ENCODE results near the gene ADIPOQ.

Gene ADIPOQ

DNA sequence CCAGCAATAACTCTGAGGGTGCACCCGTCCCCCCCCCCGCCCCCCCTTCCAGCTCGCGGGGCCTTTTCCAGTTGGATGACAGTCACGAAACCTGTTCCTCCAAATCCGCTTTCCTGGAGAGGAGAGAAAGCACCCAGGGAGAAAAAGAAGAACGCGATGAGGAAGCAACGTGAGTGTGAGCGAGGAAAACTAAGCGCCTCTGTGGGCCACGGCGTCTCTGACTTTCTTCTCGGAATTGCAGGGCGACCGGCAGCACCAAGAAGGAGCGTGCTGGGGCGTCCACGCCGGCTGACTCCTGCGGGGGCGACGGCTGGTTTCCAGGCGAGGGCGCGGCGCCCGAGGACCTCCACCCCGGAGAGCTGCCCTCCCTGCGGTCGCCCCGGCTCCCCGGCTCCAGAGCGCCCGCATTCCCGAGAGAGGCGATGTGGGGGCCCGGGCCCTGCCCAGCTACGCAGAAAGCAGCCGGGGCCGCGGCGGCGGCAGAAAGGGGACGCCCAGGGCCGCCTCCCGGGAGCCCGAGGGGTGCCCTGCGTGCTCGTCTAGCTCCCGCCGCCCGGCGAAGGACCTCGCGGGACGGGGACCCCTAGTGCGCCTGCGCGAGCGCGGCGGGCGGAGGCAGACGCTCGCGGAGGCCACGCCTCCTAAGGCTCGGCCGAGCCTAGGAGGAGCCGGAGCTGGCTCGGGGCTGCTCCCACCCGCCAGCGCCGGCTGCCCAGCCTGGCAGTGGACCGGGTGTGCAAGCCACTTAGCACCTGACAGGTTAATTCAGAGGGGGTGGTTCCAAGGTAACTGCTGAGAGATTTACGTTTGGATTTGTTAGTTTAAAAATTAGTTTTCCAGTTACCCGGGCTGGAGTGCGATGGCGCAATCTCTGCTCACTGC lies 15.3 kb upstream of the ADIPOQ start:
- H3K36me3 ChIP-seq (ENCODE audit: control insufficient read depth, insufficient read depth, low read length), result no peaks in the 10 kb centered on the region
- peak; percentile 87 for DNase-seq
- H2BK5ac ChIP-seq (ENCODE audit: low read length), result no peak overlapping the region
- H3K4me3 ChIP-seq (ENCODE audit: low read length), result peak overlapping the region; percentile 13
- peaks cover 4% of the 10 kb centered on the region for H3K4me1 ChIP-seq (ENCODE audit: control insufficient read depth, low read depth, low read length)
- no peak overlapping the region for H2BK120ac ChIP-seq (ENCODE audit: low read depth, low read length)
- no peak overlapping the region for H3K23ac ChIP-seq (ENCODE audit: low read length)
- peak overlapping the region; percentile 87 for H3K4ac ChIP-seq (ENCODE audit: low read depth, low read length)
- H4K8ac ChIP-seq (ENCODE audit: low read depth, low read length), result no peak overlapping the region
- H3K4me2 ChIP-seq (ENCODE audit: low read length), result peak overlapping the region; percentile 48
- H3K79me2 ChIP-seq (ENCODE audit: control insufficient read depth, insufficient read depth, low read length), result no peaks in the 10 kb centered on the region
- H3K27me3 ChIP-seq (ENCODE audit: insufficient read depth, low read length, poor library complexity), result no peaks in the 10 kb centered on the region
- no peak overlapping the region for H2AK5ac ChIP-seq (ENCODE audit: low read length)
- WGBS (ENCODE audit: extremely low coverage, insufficient coverage, low lambda C conversion rate), result no CpG with 5 or more reads among the region's 80 CpGs
- no peak overlapping the region for H2BK15ac ChIP-seq (replicated peaks; ENCODE audit: low read depth)
- H4K5ac ChIP-seq (ENCODE audit: low read length), result no peak overlapping the region
- peak overlapping the region; percentile 76 for H3K56ac ChIP-seq (ENCODE audit: low read length)
- H3K9ac ChIP-seq (ENCODE audit: low read length), result peak overlapping the region; percentile 72
- H3K79me1 ChIP-seq (ENCODE audit: low read length), result no peaks in the 10 kb centered on the region
- H3K18ac ChIP-seq (ENCODE audit: low read length), result peak overlapping the region; percentile 94
- no peak overlapping the region for H3K27ac ChIP-seq (ENCODE audit: low read depth, low read length)

- H2AK5ac ChIP-seq (ENCODE audit: low read length), result no peak overlapping the region
- H4K5ac ChIP-seq (ENCODE audit: low read length), result no peak overlapping the region
- DNase-seq, result no peak
- H3K79me1 ChIP-seq (ENCODE audit: low read length), result no peaks in the 10 kb centered on the region
- H3K27me3 ChIP-seq (ENCODE audit: insufficient read depth, low read length, poor library complexity), result no peaks in the 10 kb centered on the region
- H3K23ac ChIP-seq (ENCODE audit: low read length), result no peak overlapping the region
- H3K56ac ChIP-seq (ENCODE audit: low read length), result no peak overlapping the region
- no peak overlapping the region for H2BK120ac ChIP-seq (ENCODE audit: low read depth, low read length)
- H3K4ac ChIP-seq (ENCODE audit: low read depth, low read length), result no peak overlapping the region
- no peak overlapping the region for H4K8ac ChIP-seq (ENCODE audit: low read depth, low read length)
- WGBS (ENCODE audit: extremely low coverage, insufficient coverage, low lambda C conversion rate), result no CpG with 5 or more reads among the region's 5 CpGs
- no peaks in the 10 kb centered on the region for H3K79me2 ChIP-seq (ENCODE audit: control insufficient read depth, insufficient read depth, low read length)
- no peak overlapping the region for H3K18ac ChIP-seq (ENCODE audit: low read length)
- peaks cover 4% of the 10 kb centered on the region for H3K4me1 ChIP-seq (ENCODE audit: control insufficient read depth, low read depth, low read length)
- no peak overlapping the region for H3K4me3 ChIP-seq (ENCODE audit: low read length)
- H3K36me3 ChIP-seq (ENCODE audit: control insufficient read depth, insufficient read depth, low read length), result no peaks in the 10 kb centered on the region
- no peak overlapping the region for H3K4me2 ChIP-seq (ENCODE audit: low read length)
- no peak overlapping the region for H3K9ac ChIP-seq (ENCODE audit: low read length)
- no peak overlapping the region for H2BK5ac ChIP-seq (ENCODE audit: low read length)
- H3K27ac ChIP-seq (ENCODE audit: low read depth, low read length), result no peak overlapping the region
- no peak overlapping the region for H2BK15ac ChIP-seq (replicated peaks; ENCODE audit: low read depth)
Measured at GRCh38 chr3:186828340-186828739, 14.2 kb upstream of the ADIPOQ start.

- H3K79me2 ChIP-seq (ENCODE audit: control insufficient read depth, insufficient read depth, low read length), result no peaks in the 10 kb centered on the region
- no peak overlapping the region for H4K8ac ChIP-seq (ENCODE audit: low read depth, low read length)
- H3K4me1 ChIP-seq (ENCODE audit: control insufficient read depth, low read depth, low read length), result no peaks in the 10 kb centered on the region
- H2BK120ac ChIP-seq (ENCODE audit: low read depth, low read length), result no peak overlapping the region
- no peak overlapping the region for H2AK5ac ChIP-seq (ENCODE audit: low read length)
- no peak overlapping the region for H3K4ac ChIP-seq (ENCODE audit: low read depth, low read length)
- no peak overlapping the region for H3K4me3 ChIP-seq (ENCODE audit: low read length)
- no peak overlapping the region for H4K5ac ChIP-seq (ENCODE audit: low read length)
- no peaks in the 10 kb centered on the region for H3K79me1 ChIP-seq (ENCODE audit: low read length)
- DNase-seq, result no peak
- no peaks in the 10 kb centered on the region for H3K36me3 ChIP-seq (ENCODE audit: control insufficient read depth, insufficient read depth, low read length)
- no peak overlapping the region for H2BK15ac ChIP-seq (replicated peaks; ENCODE audit: low read depth)
- H3K27ac ChIP-seq (ENCODE audit: low read depth, low read length), result no peak overlapping the region
- no peak overlapping the region for H2BK5ac ChIP-seq (ENCODE audit: low read length)
- H3K27me3 ChIP-seq (ENCODE audit: insufficient read depth, low read length, poor library complexity), result no peaks in the 10 kb centered on the region
- H3K23ac ChIP-seq (ENCODE audit: low read length), result no peak overlapping the region
- H3K56ac ChIP-seq (ENCODE audit: low read length), result no peak overlapping the region
- H3K4me2 ChIP-seq (ENCODE audit: low read length), result no peak overlapping the region
- H3K9ac ChIP-seq (ENCODE audit: low read length), result no peak overlapping the region
- H3K18ac ChIP-seq (ENCODE audit: low read length), result no peak overlapping the region
- WGBS (ENCODE audit: extremely low coverage, insufficient coverage, low lambda C conversion rate), result no CpG with 5 or more reads among the region's 4 CpGs
Measured at GRCh38 chr3:186831798-186832197, 10.7 kb upstream of the ADIPOQ start.

- no peak overlapping the region for H2AK5ac ChIP-seq (ENCODE audit: low read length)
- no peak overlapping the region for H4K8ac ChIP-seq (ENCODE audit: low read depth, low read length)
- H2BK5ac ChIP-seq (ENCODE audit: low read length), result no peak overlapping the region
- H3K27me3 ChIP-seq (ENCODE audit: insufficient read depth, low read length, poor library complexity), result no peaks in the 10 kb centered on the region
- H3K4ac ChIP-seq (ENCODE audit: low read depth, low read length), result no peak overlapping the region
- no peak overlapping the region for H3K23ac ChIP-seq (ENCODE audit: low read length)
- H2BK120ac ChIP-seq (ENCODE audit: low read depth, low read length), result no peak overlapping the region
- H3K9ac ChIP-seq (ENCODE audit: low read length), result no peak overlapping the region
- no peaks in the 10 kb centered on the region for H3K4me1 ChIP-seq (ENCODE audit: control insufficient read depth, low read depth, low read length)
- no peak overlapping the region for H3K4me3 ChIP-seq (ENCODE audit: low read length)
- no peak for DNase-seq
- no peaks in the 10 kb centered on the region for H3K79me2 ChIP-seq (ENCODE audit: control insufficient read depth, insufficient read depth, low read length)
- no peak overlapping the region for H3K4me2 ChIP-seq (ENCODE audit: low read length)
- H2BK15ac ChIP-seq (replicated peaks; ENCODE audit: low read depth), result no peak overlapping the region
- no peak overlapping the region for H4K5ac ChIP-seq (ENCODE audit: low read length)
- no CpG with 5 or more reads among the region's 1 CpG for WGBS (ENCODE audit: extremely low coverage, insufficient coverage, low lambda C conversion rate)
- H3K27ac ChIP-seq (ENCODE audit: low read depth, low read length), result no peak overlapping the region
- H3K18ac ChIP-seq (ENCODE audit: low read length), result no peak overlapping the region
- H3K56ac ChIP-seq (ENCODE audit: low read length), result no peak overlapping the region
- H3K36me3 ChIP-seq (ENCODE audit: control insufficient read depth, insufficient read depth, low read length), result no peaks in the 10 kb centered on the region
- H3K79me1 ChIP-seq (ENCODE audit: low read length), result no peaks in the 10 kb centered on the region
Measured at GRCh38 chr3:186832276-186832675, 10.2 kb upstream of the ADIPOQ start.

DNA sequence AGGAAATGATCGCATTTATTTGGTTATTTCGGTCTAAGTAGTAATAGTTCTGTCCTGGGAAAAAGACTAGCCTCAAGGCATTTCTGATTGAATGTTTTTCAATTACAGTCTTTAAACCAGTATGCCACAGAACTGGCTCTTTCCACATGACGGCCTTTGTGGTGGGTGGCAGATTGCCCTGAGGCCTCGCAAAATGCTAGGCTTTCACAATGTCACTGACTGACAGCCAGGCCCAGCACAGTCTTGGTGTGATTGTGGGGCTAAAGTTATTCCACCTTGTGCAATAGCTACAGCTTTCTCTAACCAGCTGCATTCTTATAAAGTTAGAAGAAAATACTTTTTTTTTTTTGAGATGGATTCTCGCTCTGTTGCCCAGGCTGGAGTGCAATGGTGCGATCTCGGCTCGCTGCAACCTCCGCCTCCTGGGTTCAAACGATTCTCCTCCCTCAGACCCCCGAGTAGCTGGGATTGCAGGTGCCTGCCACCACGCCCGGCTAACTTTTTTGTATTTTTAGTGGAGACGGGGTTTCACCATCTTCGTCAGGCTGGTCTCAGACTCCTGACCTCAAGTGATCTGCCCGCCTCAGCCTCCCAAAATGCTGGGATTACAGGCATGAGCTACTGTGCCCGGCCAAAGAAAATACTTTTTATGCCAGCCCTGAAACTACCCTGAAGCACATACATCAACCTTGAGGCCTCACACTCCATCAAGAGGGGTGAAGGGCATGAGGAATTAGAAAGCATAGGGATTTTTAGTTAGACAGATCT lies 2.5 kb upstream of the ADIPOQ start:
- peaks cover 2% of the 10 kb centered on the region for H3K27me3 ChIP-seq (ENCODE audit: insufficient read depth, low read length, poor library complexity)
- no peaks in the 10 kb centered on the region for H3K79me1 ChIP-seq (ENCODE audit: low read length)
- H3K23ac ChIP-seq (ENCODE audit: low read length), result no peak overlapping the region
- H3K4me1 ChIP-seq (ENCODE audit: control insufficient read depth, low read depth, low read length), result no peaks in the 10 kb centered on the region
- H2BK5ac ChIP-seq (ENCODE audit: low read length), result no peak overlapping the region
- no peak overlapping the region for H2BK120ac ChIP-seq (ENCODE audit: low read depth, low read length)
- H2AK5ac ChIP-seq (ENCODE audit: low read length), result no peak overlapping the region
- H4K8ac ChIP-seq (ENCODE audit: low read depth, low read length), result no peak overlapping the region
- no peak overlapping the region for H3K56ac ChIP-seq (ENCODE audit: low read length)
- no peaks in the 10 kb centered on the region for H3K79me2 ChIP-seq (ENCODE audit: control insufficient read depth, insufficient read depth, low read length)
- H3K4me2 ChIP-seq (ENCODE audit: low read length), result no peak overlapping the region
- DNase-seq, result no peak
- no peak overlapping the region for H2BK15ac ChIP-seq (replicated peaks; ENCODE audit: low read depth)
- no peak overlapping the region for H3K4me3 ChIP-seq (ENCODE audit: low read length)
- H3K9ac ChIP-seq (ENCODE audit: low read length), result no peak overlapping the region
- H3K18ac ChIP-seq (ENCODE audit: low read length), result no peak overlapping the region
- no CpG with 5 or more reads among the region's 17 CpGs for WGBS (ENCODE audit: extremely low coverage, insufficient coverage, low lambda C conversion rate)
- H3K4ac ChIP-seq (ENCODE audit: low read depth, low read length), result no peak overlapping the region
- H3K36me3 ChIP-seq (ENCODE audit: control insufficient read depth, insufficient read depth, low read length), result no peaks in the 10 kb centered on the region
- H3K27ac ChIP-seq (ENCODE audit: low read depth, low read length), result no peak overlapping the region
- H4K5ac ChIP-seq (ENCODE audit: low read length), result no peak overlapping the region

Data from mesendoderm (in vitro differentiated cells).